Hepatocyte (in vitro differentiated cells): ENCODE data around the gene ANO6. TPM values are rescaled to one million over a fixed set of nuclear protein-coding genes. Genes with fewer than 3 reads are reported as not detected.
"Not testable (repeated sequence)": the region's sequence is repeated elsewhere in the genome, so short reads cannot be mapped to it uniquely, and the experiment has no call there.

ENCODE experiments used
- DNase-seq: peaks from one replicate; pipeline ENCODE4 v3.0.0-alpha.2; 2016; ENCODE audit warnings: low spot score
- H2AFZ ChIP-seq: fragments of 200-600 bp; sonication (generic); 2 replicates; pipeline ENCODE4 v1.6.0; 2016; ENCODE audit warnings: antibody characterized with exemption, mild to moderate bottlenecking
- H3K27ac ChIP-seq: fragments of 200-600 bp; sonication (generic); 2 replicates; pipeline ENCODE4 v1.5.1; 2016; ENCODE audit warnings: mild to moderate bottlenecking
- H3K27me3 ChIP-seq: fragments of 200-600 bp; sonication (generic); 2 replicates; pipeline ENCODE4 v1.6.1; 2016
- H3K36me3 ChIP-seq: fragments of 200-600 bp; sonication (generic); replicated peaks from 2 replicates; pipeline ENCODE4 v1.5.1; 2016; ENCODE audit warnings: low read depth; ENCODE audit not compliant: insufficient read depth
- H3K4me1 ChIP-seq: fragments of 200-600 bp; sonication (generic); 2 replicates; pipeline ENCODE4 v1.5.1; 2016; ENCODE audit warnings: mild to moderate bottlenecking, moderate library complexity; ENCODE audit not compliant: insufficient read depth
- H3K4me2 ChIP-seq: fragments of 200-600 bp; sonication (generic); 2 replicates; pipeline ENCODE4 v1.6.0; 2016
- H3K4me3 ChIP-seq: fragments of 200-600 bp; sonication (generic); 2 replicates; pipeline ENCODE4 v1.5.1; 2016; ENCODE audit warnings: mild to moderate bottlenecking
- H3K79me2 ChIP-seq: fragments of 200-600 bp; sonication (generic); 2 replicates; pipeline ENCODE4 v1.6.0; 2017; ENCODE audit warnings: mild to moderate bottlenecking
- H3K9me2 ChIP-seq: fragments of 200-600 bp; sonication (generic); replicated peaks from 2 replicates; pipeline ENCODE4 v1.6.0; 2017; ENCODE audit warnings: mild to moderate bottlenecking; ENCODE audit not compliant: insufficient read depth
- H3K9me3 ChIP-seq: fragments of 200-600 bp; sonication (generic); 2 replicates; pipeline ENCODE4 v1.5.1; 2016; ENCODE audit warnings: low read depth, mild to moderate bottlenecking
- H4K20me1 ChIP-seq: fragments of 200-600 bp; sonication (generic); 2 replicates; pipeline ENCODE4 v1.6.0; 2016; ENCODE audit warnings: mild to moderate bottlenecking; ENCODE audit not compliant: insufficient read depth, poor library complexity, severe bottlenecking
- CTCF ChIP-seq: fragments of 200-600 bp; sonication (generic); IDR thresholded peaks from 2 replicates; pipeline ENCODE4 v1.5.1; 2016; ENCODE audit warnings: antibody characterized with exemption, mild to moderate bottlenecking; ENCODE audit not compliant: poor library complexity
- EZH2 ChIP-seq: fragments of 200-600 bp; sonication (generic); IDR thresholded peaks from 2 replicates; pipeline ENCODE4 v1.6.1; 2016; ENCODE audit warnings: antibody characterized with exemption, mild to moderate bottlenecking, borderline replicate concordance
- EZH2phosphoT487 ChIP-seq: fragments of 200-600 bp; sonication (generic); IDR thresholded peaks from one replicate; pipeline ENCODE4 v1.6.1; 2018; ENCODE audit warnings: antibody characterized with exemption, mild to moderate bottlenecking, low read depth, moderate library complexity; ENCODE audit not compliant: unreplicated experiment, severe bottlenecking
- WGBS: methylation state at CpG from one replicate; pipeline ENCODE4 v1.1.6; 2016; ENCODE audit warnings: low lambda C conversion rate; ENCODE audit errors: missing lambda C conversion rate; 5-methylcytosine and 5-hydroxymethylcytosine counted together
- polyA plus RNA-seq: library from polyadenylated mRNA; unstranded; fragments of >200 nt; fragmentation: Nextera tagmentation; extraction: Ambion mirVana; gene quantifications from 2 replicates; pipeline ENCODE4 v1.2.1, GENCODE V29; 2016
- total RNA-seq: library from RNA; depleted of rRNA; stranded (reverse); fragments of >200 nt; gene quantifications from 2 replicates; pipeline ENCODE4 v1.2.3, GENCODE V29; 2014

Gene ANO6
- total and polyA plus RNA-seq, 2 experiments from 2014 or later = 50.4 to 82.2 TPM

GRCh38 chr12:45260854-45261253 is 45.0 kb downstream of the ANO6 start:
- TF ChIP-seq CTCF = no peak
- TF ChIP-seq EZH2phosphoT487 = no peak
- no peak for TF ChIP-seq EZH2
- Histone ChIP-seq H3K36me3 (no peaks in the 10 kb centered on the region), H3K4me1 (peaks cover 49% of the 10 kb centered on the region), H3K27me3 (no peaks in the 10 kb centered on the region), H3K4me2 (peak overlapping the region; percentile 69), H3K4me3 (no peak overlapping the region), H3K9me3 (no peaks in the 10 kb centered on the region), H2AFZ (no peak overlapping the region), H3K79me2 (peaks cover 73% of the 10 kb centered on the region), H3K9me2 (no peaks in the 10 kb centered on the region), H4K20me1 (no peaks in the 10 kb centered on the region), H3K27ac (peak overlapping the region; percentile 78)
- 93% methylated on average over 4 of the region's 4 CpGs for WGBS
- DNase-seq = no peak

GRCh38 chr12:45262185-45262584 is 46.3 kb downstream of the ANO6 start:
- Histone ChIP-seq H3K79me2 (peaks cover 73% of the 10 kb centered on the region), H3K27ac (peak overlapping the region; percentile 80), H3K4me1 (peaks cover 49% of the 10 kb centered on the region)
- not testable (repeated sequence) for H3K4me2 ChIP-seq, H2AFZ ChIP-seq, H3K36me3 ChIP-seq, H3K27me3 ChIP-seq, H3K9me2 ChIP-seq, H3K9me3 ChIP-seq, H3K4me3 ChIP-seq, DNase-seq, H4K20me1 ChIP-seq
- WGBS = 96% methylated on average over 8 of the region's 8 CpGs

- H3K79me2 ChIP-seq = peaks cover 71% of the 10 kb centered on the region
- no peak overlapping the region for H2AFZ ChIP-seq
- peaks cover 49% of the 10 kb centered on the region for H3K4me1 ChIP-seq
- H3K4me3 ChIP-seq = no peak overlapping the region
- no peaks in the 10 kb centered on the region for H3K9me3 ChIP-seq
- H3K4me2 ChIP-seq = peak overlapping the region; percentile 64
- TF ChIP-seq EZH2phosphoT487 = no peak
- TF ChIP-seq CTCF = no peak
- TF ChIP-seq EZH2 = no peak
- DNase-seq = no peak
- H3K9me2 ChIP-seq = no peaks in the 10 kb centered on the region
- H4K20me1 ChIP-seq = no peaks in the 10 kb centered on the region
- no peaks in the 10 kb centered on the region for H3K36me3 ChIP-seq
- H3K27me3 ChIP-seq = no peaks in the 10 kb centered on the region
- H3K27ac ChIP-seq = peak overlapping the region; percentile 80
- WGBS = 30% methylated on average over 3 of the region's 3 CpGs
Observed at GRCh38 chr12:45263587-45263986, 47.7 kb downstream of the ANO6 start.

- Histone ChIP-seq H3K9me3 (no peaks in the 10 kb centered on the region), H3K79me2 (peaks cover 77% of the 10 kb centered on the region), H3K4me2 (peak overlapping the region; percentile 65), H3K27ac (peak overlapping the region; percentile 64), H2AFZ (no peak overlapping the region), H3K27me3 (no peaks in the 10 kb centered on the region), H3K4me1 (peaks cover 33% of the 10 kb centered on the region), H3K4me3 (no peak overlapping the region), H4K20me1 (no peaks in the 10 kb centered on the region), H3K36me3 (no peaks in the 10 kb centered on the region), H3K9me2 (no peaks in the 10 kb centered on the region)
- DNase-seq = peak; percentile 87
- 8% methylated on average over 5 of the region's 5 CpGs for WGBS
- TF ChIP-seq EZH2phosphoT487 = no peak
- TF ChIP-seq CTCF = peak; percentile 54
Observed at GRCh38 chr12:45268672-45269411, 52.9 kb downstream of the ANO6 start.
